Measurements from ENCODE around the gene KIRREL3.

Gene KIRREL3

GRCh38 chr11:126703662-126704061 is 296.9 kb downstream of the KIRREL3 start:
- H3K27ac ChIP-seq = no peak overlapping the region
- H2AFZ ChIP-seq (ENCODE audit: low read depth) = no peak overlapping the region
- H3K9ac ChIP-seq = no peak overlapping the region
- no peak overlapping the region for H3K4me3 ChIP-seq (IDR thresholded peaks at IDR 0.05; ENCODE audit: insufficient read depth, low read depth, low read length)
- no peaks in the 10 kb centered on the region for H3K79me2 ChIP-seq (ENCODE audit: insufficient read depth, low read depth)
- H4K20me1 ChIP-seq (ENCODE audit: insufficient read depth) = no peaks in the 10 kb centered on the region
- no peaks in the 10 kb centered on the region for H3K36me3 ChIP-seq (ENCODE audit: insufficient read depth)
- TF ChIP-seq CTCF (conservative IDR thresholded peaks at IDR 0.05; ENCODE audit: low read depth, low read length) = no peak
- peaks cover 64% of the 10 kb centered on the region for H3K4me1 ChIP-seq (ENCODE audit: low read depth, poor library complexity, severe bottlenecking)
- no peak overlapping the region for H3K4me2 ChIP-seq
- no peaks in the 10 kb centered on the region for H3K27me3 ChIP-seq (ENCODE audit: insufficient read depth, low read depth)

- H3K27me3 ChIP-seq (ENCODE audit: insufficient read depth, low read depth) = no peaks in the 10 kb centered on the region
- peaks cover 71% of the 10 kb centered on the region for H3K4me1 ChIP-seq (ENCODE audit: low read depth, poor library complexity, severe bottlenecking)
- H2AFZ ChIP-seq (ENCODE audit: low read depth) = no peak overlapping the region; the same call in 1 of the 2 replicates
- H3K79me2 ChIP-seq (ENCODE audit: insufficient read depth, low read depth) = no peaks in the 10 kb centered on the region
- H4K20me1 ChIP-seq (ENCODE audit: insufficient read depth) = no peaks in the 10 kb centered on the region
- TF ChIP-seq CTCF (conservative IDR thresholded peaks at IDR 0.05; ENCODE audit: low read depth, low read length) = no peak
- H3K27ac ChIP-seq = peak overlapping the region; percentile 99; the same call in 1 of the 2 replicates
- H3K4me2 ChIP-seq = peak overlapping the region; percentile 99; the same call in 1 of the 2 replicates
- no peak overlapping the region for H3K4me3 ChIP-seq (IDR thresholded peaks at IDR 0.05; ENCODE audit: insufficient read depth, low read depth, low read length)
- no peak overlapping the region; the same call in 1 of the 2 replicates for H3K9ac ChIP-seq
- H3K36me3 ChIP-seq (ENCODE audit: insufficient read depth) = no peaks in the 10 kb centered on the region
Observed at GRCh38 chr11:126702987-126703386, 297.6 kb downstream of the KIRREL3 start.

GRCh38 chr11:126702165-126702720 is 298.3 kb downstream of the KIRREL3 start:
- no peaks in the 10 kb centered on the region for H3K36me3 ChIP-seq (ENCODE audit: insufficient read depth)
- peak overlapping the region; percentile 99 for H3K4me2 ChIP-seq
- H3K9ac ChIP-seq = peak overlapping the region; percentile 64; the same call in 1 of the 2 replicates
- no peak overlapping the region for H3K4me3 ChIP-seq (IDR thresholded peaks at IDR 0.05; ENCODE audit: insufficient read depth, low read depth, low read length)
- peak overlapping the region; percentile 99 for H3K27ac ChIP-seq
- TF ChIP-seq CTCF (conservative IDR thresholded peaks at IDR 0.05; ENCODE audit: low read depth, low read length) = no peak
- no peaks in the 10 kb centered on the region for H4K20me1 ChIP-seq (ENCODE audit: insufficient read depth)
- no peaks in the 10 kb centered on the region for H3K79me2 ChIP-seq (ENCODE audit: insufficient read depth, low read depth)
- no peaks in the 10 kb centered on the region for H3K27me3 ChIP-seq (ENCODE audit: insufficient read depth, low read depth)
- peaks cover 71% of the 10 kb centered on the region for H3K4me1 ChIP-seq (ENCODE audit: low read depth, poor library complexity, severe bottlenecking)
- H2AFZ ChIP-seq (ENCODE audit: low read depth) = peak overlapping the region; percentile 39

- H3K27ac ChIP-seq = peak overlapping the region; percentile 99
- no peaks in the 10 kb centered on the region for H3K79me2 ChIP-seq (ENCODE audit: insufficient read depth, low read depth)
- peak overlapping the region; percentile 64 for H3K9ac ChIP-seq
- no peak for TF ChIP-seq CTCF (conservative IDR thresholded peaks at IDR 0.05; ENCODE audit: low read depth, low read length)
- H3K36me3 ChIP-seq (ENCODE audit: insufficient read depth) = no peaks in the 10 kb centered on the region
- H3K4me2 ChIP-seq = peak overlapping the region; percentile 99
- H3K4me1 ChIP-seq (ENCODE audit: low read depth, poor library complexity, severe bottlenecking) = peaks cover 71% of the 10 kb centered on the region
- H2AFZ ChIP-seq (ENCODE audit: low read depth) = peak overlapping the region; percentile 39; the same call in 1 of the 2 replicates
- H4K20me1 ChIP-seq (ENCODE audit: insufficient read depth) = no peaks in the 10 kb centered on the region
- H3K4me3 ChIP-seq (IDR thresholded peaks at IDR 0.05; ENCODE audit: insufficient read depth, low read depth, low read length) = no peak overlapping the region
- H3K27me3 ChIP-seq (ENCODE audit: insufficient read depth, low read depth) = no peaks in the 10 kb centered on the region
Observed at GRCh38 chr11:126701520-126701897, 299.1 kb downstream of the KIRREL3 start.
